Stimulated activated CD8-positive, alpha-beta memory T cell treated with anti-CD3 and anti-CD28 coated beads, Interleukin-4, amount 100 ng/mL, for 1 hour (primary cell): ENCODE data around the gene GAS6.
"Not testable (repeated sequence)": the region's sequence is repeated elsewhere in the genome, so short reads cannot be mapped to it uniquely, and the experiment has no call there.

Experiments
- DNase-seq, 2 donors: peaks; one replicate each; pipeline ENCODE4 v3.0.0-alpha.2; 2020; ENCODE audit warnings: low read depth in 2 of 2, low spot score in 1 of 2

Gene GAS6

GRCh38 chr13:113863524-113864272, at the start of gene GAS6:
GAS6 (minus strand) TSS chr13:113864076; CDS start chr13:113863920, 156 bp downstream.
- no peak for DNase-seq

DNA sequence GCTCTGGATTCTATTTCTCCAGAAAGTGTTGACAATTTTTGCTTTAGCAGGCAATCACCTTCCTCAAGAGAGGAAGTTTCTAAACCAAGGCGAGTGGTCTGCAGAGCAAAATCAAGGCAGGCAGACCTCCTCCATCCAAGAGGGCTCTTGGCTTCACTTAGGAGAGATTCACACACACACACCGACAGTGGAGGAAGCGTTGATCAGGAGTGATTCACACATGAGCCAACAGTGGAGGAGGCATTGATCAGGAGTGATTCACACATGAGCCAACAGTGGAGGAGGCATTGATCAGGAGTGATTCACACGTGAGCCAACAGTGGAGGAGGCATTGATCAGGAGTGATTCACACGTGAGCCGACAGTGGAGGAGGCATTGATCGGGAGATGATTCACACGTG, 49.5 kb upstream of the GAS6 start:
- not testable (repeated sequence) for DNase-seq

DNA sequence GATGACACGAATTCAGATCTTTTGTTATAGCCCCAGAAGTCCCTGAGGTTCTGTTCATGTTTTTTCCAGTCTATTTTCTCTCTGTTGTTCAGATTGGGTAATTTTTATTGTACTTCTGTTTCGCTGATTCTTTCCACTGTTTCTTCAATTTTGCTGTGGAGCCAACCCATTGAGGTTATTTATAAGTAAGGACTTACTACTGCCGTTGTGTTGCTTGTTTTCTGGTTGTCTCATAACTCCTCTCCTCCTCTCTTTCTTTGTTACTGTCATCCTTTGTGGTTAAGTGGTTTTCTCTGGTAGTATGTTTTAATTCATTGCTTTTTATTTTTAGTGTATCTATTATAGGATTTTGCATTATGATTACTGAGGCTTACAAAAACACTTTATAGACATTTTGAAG, 48.7 kb upstream of the GAS6 start:
- no peak for DNase-seq

- DNase-seq: no peak
These were observed 44.0 kb upstream of the GAS6 start for GRCh38 chr13:113907635-113908617.

DNA sequence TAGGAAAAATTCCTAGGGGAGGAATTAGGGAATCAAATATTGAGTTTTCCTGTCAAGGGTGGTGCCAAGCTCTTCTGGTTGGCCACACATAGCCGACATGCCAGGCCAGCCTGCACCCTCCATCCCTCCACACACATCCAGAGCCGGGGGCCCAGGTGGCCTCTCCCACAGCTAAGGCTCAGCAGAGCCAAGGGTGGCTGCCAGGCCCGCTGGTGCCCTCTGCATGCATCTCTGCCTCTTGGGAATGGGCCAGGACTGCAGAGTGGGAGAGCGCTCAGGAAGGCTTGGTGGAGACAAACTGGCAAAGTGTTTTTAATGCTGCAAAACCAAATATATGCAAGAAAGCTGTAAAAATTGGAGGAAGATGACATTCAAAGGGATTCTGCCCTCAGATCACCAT, 42.7 kb upstream of the GAS6 start:
- DNase-seq: no peak

GRCh38 chr13:113905942-113906341, 42.1 kb upstream of the GAS6 start:
- DNase-seq: no peak

GRCh38 chr13:113905018-113905417, 41.1 kb upstream of the GAS6 start:
- no peak for DNase-seq

DNA sequence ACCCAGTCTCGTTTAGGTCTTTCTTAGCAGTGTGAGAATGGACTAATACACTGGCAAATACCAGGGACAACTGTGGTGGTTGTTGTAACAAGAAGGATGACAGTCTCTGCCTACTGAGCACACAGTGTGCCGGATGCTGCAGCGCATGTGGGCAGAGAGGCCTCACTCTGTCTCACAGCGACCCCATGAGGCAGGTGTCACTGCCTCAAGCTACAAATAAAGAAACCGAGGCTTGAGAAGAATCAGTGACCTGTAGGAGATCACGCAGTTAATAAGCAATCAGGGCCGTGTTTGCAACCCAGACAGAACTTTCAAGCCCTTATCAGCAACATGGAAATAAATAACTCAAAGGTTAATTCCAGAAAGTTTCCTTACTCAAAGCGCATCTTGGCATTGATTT, 40.5 kb upstream of the GAS6 start:
- no peak for DNase-seq

- DNase-seq: no peak
These were observed 40.0 kb upstream of the GAS6 start for GRCh38 chr13:113903912-113904311.

DNA sequence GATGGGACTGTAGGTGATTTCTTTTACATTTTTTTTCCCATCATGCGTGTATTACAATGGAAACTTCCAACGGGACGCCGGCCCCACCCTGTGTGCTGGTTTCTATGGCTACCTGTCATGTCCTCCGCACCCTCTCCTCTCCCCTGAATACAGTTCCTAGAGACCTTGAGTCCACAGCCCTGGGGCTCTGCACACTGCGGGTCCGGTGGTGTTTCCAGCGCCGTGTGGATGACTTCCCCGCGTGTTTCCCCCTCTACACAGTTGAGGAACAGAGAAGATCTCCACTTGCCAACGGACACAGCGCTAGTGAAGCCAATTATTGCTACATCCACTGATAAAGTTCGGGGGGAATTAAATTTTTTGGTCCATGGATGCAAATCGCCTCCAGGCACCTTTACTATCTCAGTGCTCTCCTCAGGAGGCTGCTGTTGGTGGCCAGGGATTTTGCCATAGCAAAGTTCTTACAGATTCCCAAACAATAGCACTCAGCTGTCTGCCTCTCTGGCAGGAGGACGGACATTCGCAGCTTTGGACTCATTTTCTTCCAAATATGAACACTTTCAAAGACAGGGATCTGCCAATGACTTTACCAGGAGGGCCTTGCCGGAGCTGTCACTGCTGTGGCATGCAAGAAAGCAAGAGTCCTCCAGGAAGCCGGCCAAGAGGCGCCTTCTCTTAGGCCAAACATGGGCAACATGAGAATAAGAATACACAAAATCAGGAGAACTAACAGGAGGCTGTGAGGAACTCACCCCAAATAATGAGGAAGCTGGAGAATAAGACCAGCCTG, 39.3 kb upstream of the GAS6 start:
- DNase-seq: no peak

GRCh38 chr13:113902481-113902880, 38.6 kb upstream of the GAS6 start:
- DNase-seq: no peak

- no peak for DNase-seq
These were observed 37.8 kb upstream of the GAS6 start for GRCh38 chr13:113901642-113902041.

DNA sequence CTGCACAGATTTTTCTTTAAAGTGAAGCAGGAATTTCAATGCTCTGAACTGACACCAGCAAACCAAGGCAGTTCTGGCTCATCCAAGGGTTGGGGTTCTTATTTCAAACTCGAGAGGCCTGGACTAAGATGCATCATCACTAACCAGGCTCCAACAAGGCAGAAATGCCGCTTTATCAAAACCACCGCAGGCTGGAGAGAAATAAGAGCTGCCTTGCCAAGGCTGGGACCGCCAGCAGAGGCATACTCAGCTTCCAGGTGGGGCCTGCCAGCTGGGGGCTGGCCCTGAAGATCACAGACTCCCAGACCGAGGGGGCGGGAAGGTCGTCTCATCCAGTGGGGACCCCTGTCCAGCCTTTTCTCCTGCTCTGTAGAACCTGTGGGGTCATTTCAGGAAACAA, 37.4 kb upstream of the GAS6 start:
- no peak for DNase-seq

DNA sequence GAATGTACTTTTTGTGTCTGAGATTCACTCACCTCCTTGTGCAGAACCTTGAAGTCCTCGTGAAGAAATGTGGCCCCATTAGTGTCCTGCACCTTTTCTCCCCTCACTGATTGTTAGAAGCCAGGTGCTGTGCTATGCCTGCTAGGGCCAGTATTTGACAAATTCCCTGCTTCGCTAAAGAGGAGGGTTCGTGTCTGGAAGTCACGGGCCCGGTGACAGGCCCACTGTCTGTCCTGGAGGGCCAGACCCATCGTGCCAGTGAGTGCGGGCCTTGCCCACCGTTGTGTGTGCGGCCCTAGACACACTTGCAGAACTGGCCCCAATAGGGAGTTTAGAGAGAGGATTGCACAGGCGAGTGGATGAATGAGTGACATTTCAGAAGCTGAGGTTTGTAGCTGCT, 36.8 kb upstream of the GAS6 start:
- DNase-seq: no peak

DNA sequence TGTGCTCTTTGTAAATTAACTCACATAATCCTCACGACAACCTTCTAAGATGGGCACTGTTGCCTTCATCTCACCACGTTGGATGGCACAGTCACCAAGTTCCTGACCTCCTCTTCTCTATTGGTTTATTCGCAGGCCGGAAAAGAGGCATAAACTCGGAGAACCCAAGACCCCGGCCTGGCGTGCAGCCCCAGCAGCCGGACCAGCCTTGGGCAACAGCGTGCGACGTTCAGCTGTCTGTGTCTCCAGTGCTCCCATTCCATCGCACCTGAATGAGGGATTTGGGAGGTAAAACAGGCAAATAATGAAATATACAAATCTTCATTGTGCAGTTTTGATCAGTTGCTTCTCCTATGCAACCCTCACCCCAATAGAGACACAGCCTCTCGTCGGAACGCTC, 34.5 kb upstream of the GAS6 start:
- no peak for DNase-seq

- DNase-seq: no peak
These were observed 34.1 kb upstream of the GAS6 start for GRCh38 chr13:113897966-113898365.

DNA sequence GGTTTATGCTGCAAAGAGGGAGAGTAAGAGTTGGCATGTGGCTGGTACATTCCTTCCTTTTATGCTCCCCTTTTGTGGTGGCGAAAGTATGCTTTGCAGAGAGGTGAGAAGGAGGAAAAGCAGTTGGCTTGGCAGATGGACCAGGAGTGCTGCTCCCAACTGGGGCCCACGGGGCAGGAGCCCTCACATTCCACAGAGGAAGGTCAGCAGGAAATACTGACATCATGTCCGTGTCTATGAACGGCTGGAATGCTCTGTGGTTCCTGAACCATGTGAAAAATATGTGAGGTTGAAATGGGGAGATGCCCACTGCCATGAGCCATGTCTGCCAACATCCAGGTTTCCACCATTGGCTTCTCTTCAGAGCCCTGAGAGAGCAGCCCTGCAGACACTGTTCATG, 33.3 kb upstream of the GAS6 start:
- no peak for DNase-seq

- DNase-seq: no peak
These were observed 31.6 kb upstream of the GAS6 start for GRCh38 chr13:113895436-113895835.

DNA sequence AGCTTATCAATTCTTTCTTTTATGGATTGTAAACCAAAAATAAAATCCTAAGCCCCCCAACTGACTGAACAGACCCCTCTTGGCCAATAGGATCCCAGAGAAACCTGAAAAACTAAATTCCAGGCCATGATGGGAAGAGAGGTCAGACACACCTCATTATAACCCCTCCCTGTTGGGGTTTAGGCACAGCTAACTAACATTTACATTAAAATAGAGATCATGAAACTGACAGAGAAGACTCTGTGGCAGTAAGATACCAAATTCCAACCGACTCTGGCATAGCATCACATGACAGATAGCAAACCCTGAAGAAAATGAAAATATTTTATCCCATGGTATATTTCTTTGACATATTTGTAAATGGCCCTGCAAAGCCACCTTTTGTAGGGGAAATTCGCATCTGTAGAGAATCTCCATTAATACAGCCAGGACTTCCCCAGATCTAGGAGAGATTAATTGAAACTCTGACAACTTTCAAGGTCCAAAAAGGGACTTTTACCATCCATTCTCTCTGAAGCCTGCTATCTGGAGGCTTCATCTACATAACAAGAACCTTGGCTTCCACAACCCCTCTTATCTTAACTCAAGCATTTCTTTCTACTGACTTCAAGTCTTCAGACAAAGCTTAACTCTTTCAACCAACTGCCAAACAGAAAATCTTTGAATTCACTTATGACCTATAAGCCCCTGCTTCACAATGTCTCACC, 27.1 kb upstream of the GAS6 start:
- no peak for DNase-seq

DNA sequence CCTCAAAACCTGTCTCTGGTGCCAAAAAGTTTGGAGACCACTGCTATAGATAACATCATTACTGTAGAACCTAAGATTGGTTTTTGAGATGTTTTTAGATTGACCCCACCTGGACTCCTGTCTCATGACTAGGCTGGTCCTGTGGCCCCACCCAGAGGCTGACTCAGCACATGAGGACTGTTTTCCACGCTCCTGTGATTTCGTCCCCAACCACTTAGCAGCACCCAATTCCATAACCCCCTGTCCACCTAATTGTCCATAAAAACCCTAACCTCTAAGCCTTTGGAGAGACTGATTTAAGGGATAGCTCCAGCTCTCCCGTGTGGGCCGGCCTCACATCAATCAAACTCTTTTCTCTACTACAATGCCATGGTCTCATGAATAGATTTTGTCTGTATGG, 25.6 kb upstream of the GAS6 start:
- no peak for DNase-seq
